Measurements from ENCODE around the gene CASZ1. TPM values are rescaled to one million over a fixed set of nuclear protein-coding genes. Genes with fewer than 3 reads are reported as not detected.

CASZ1 gene
- total RNA-seq, 4 donors from 2014 or later, result 5.2 to 38.5 (median 18.7) TPM

GRCh38 chr1:10721381-10722321, 74.8 kb downstream of the CASZ1 start:
- H3K4me3 ChIP-seq (replicated peaks in 1 of 3), result no peak overlapping the region
- H3K27ac ChIP-seq, result no peak overlapping the region
- H3K27me3 ChIP-seq, result no peaks in the 10 kb centered on the region
- DNase-seq, result no peak
- intact Hi-C loops (cut with DNase I), result no loop called here
- 62 to 68% methylated on average over 18 to 26 of the region's 26 CpGs for WGBS, 2 donors
- no peaks in the 10 kb centered on the region for H3K9me3 ChIP-seq
- TF ChIP-seq CTCF (IDR thresholded peaks at IDR 0.05), result no peak
- no peak for TF ChIP-seq POLR2A (IDR thresholded peaks at IDR 0.05)
- H3K4me1 ChIP-seq, result peaks cover 25 to 28% of the 10 kb centered on the region in 2 donors
- H3K36me3 ChIP-seq, result no peaks in the 10 kb centered on the region

- no peak for TF ChIP-seq CTCF (IDR thresholded peaks at IDR 0.05)
- TF ChIP-seq POLR2A (IDR thresholded peaks at IDR 0.05), result no peak
- Histone ChIP-seq H3K4me1 (peaks cover 17 to 18% of the 10 kb centered on the region in 2 donors), H3K27ac (no peak overlapping the region), H3K4me3 (replicated peaks in 1 of 3) (no peak overlapping the region), H3K9me3 (no peaks in the 10 kb centered on the region), H3K27me3 (no peaks in the 10 kb centered on the region), H3K36me3 (no peaks in the 10 kb centered on the region)
- intact Hi-C loops (cut with DNase I), result no loop called here
- DNase-seq, result no peak
- WGBS, 2 donors, result 86 to 93% methylated on average over 9 to 11 of the region's 12 CpGs
These were observed 75.8 kb downstream of the CASZ1 start for GRCh38 chr1:10720635-10721034.

- Histone ChIP-seq H3K4me3 (replicated peaks in 1 of 3) (no peak overlapping the region), H3K4me1 (peaks cover 3 to 8% of the 10 kb centered on the region in 2 donors), H3K36me3 (no peaks in the 10 kb centered on the region), H3K27ac (no peak overlapping the region), H3K9me3 (no peaks in the 10 kb centered on the region), H3K27me3 (no peaks in the 10 kb centered on the region)
- DNase-seq, result no peak
- intact Hi-C loops (cut with DNase I), result no loop called here
- WGBS, 2 donors, result 86 to 89% methylated on average over 9 of the region's 9 CpGs
- TF ChIP-seq CTCF (IDR thresholded peaks at IDR 0.05), result no peak
These were observed 78.4 kb downstream of the CASZ1 start for GRCh38 chr1:10718083-10718415.

- Histone ChIP-seq H3K9me3 (no peaks in the 10 kb centered on the region), H3K27ac (no peak overlapping the region), H3K36me3 (no peaks in the 10 kb centered on the region), H3K4me1 (peaks cover 3 to 8% of the 10 kb centered on the region in 2 donors), H3K27me3 (no peaks in the 10 kb centered on the region), H3K4me3 (replicated peaks in 1 of 3) (no peak overlapping the region)
- intact Hi-C loops (cut with DNase I), result no loop called here
- no peak for TF ChIP-seq CTCF (IDR thresholded peaks at IDR 0.05)
- no peak for TF ChIP-seq POLR2A (IDR thresholded peaks at IDR 0.05)
- WGBS, 2 donors, result 64 to 77% methylated on average over 16 to 22 of the region's 22 CpGs
- DNase-seq, result no peak
These were observed 79.0 kb downstream of the CASZ1 start for GRCh38 chr1:10717296-10718082.

- Histone ChIP-seq H3K27ac (no peak overlapping the region), H3K4me3 (replicated peaks in 1 of 3) (no peak overlapping the region), H3K27me3 (no peaks in the 10 kb centered on the region), H3K4me1 (peaks cover 3 to 8% of the 10 kb centered on the region in 2 donors), H3K36me3 (no peaks in the 10 kb centered on the region), H3K9me3 (no peaks in the 10 kb centered on the region)
- intact Hi-C loops (cut with DNase I), result no loop called here
- WGBS, 2 donors, result 71% methylated on average over 10 of the region's 10 CpGs
- no peak for DNase-seq
- TF ChIP-seq POLR2A (IDR thresholded peaks at IDR 0.05), result no peak
- TF ChIP-seq CTCF (IDR thresholded peaks at IDR 0.05), result no peak
These were observed 79.6 kb downstream of the CASZ1 start for GRCh38 chr1:10716840-10717239.

Data from thyroid gland (tissue), 4 donors.